HL-60/S4 treated with phorbol 12-myristate 13-acetate at 8.2 ng/mL for 4 days and 3 days (cell line): ENCODE measurements around the gene CERS5.

ENCODE experiments used
- in situ Hi-C: fragments of 300-500 bp; cut with MboI; formaldehyde crosslinking; loops from 2 replicates; pipeline ENCODE4 v1.15.0; 2022; ENCODE audit warnings: low sequenced_read_pairs

The CERS5 gene

DNA sequence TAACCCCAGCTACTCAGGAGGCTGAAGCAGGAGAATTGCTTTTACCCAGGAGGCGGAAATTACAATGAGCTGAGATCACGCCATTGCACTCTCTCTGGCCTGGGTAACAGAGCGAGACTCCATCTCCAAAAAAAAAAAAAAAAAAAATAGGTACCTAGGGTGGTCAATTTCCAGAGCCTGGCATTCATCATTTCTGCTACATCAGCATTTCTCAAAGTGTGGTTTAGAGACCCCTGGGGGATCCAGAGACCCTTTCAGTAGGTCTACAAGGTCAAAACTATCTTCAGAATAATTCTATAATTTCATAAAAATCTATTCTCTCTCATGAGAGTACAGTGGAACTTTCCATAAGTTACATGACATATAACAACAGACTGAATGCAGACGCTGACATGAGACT lies 19.9 kb downstream of the CERS5 start:
- in situ Hi-C loops, result no loop called here

GRCh38 chr12:50145439-50145838 lies 21.7 kb downstream of the CERS5 start:
- in situ Hi-C loops, result no loop called here

- in situ Hi-C loops, result no loop called here
Measured at GRCh38 chr12:50142993-50143392, 24.2 kb downstream of the CERS5 start.

DNA sequence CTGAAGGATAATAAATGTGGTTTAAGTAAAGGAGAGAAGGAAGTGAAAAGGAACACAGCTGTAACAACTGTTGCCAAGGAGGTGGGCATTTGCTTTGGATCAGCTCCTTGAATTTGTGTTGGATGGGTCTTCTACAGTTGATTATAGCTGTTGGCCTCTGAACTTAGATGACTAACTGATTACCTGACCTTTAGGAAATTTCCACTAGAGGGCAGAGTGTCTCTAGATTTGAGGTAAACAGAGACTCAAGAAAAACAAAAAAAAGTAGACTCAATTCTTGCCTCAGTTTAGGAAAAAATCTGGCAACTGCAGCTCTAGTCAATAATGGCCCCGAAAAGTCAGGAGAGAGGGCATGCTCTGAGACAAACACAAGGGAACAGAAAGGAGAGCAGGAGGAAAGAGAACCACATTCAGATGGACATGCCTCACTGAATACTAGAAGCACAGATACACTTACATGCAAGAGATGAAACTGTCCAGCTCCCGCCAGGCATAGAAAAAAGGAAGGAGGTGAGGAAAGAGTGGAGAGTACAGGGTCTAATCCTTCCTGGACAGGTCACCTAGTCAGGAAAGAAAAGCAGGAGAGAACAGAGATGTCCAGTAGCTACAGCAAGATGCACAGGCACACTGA lies 34.5 kb downstream of the CERS5 start:
- in situ Hi-C loops, result no loop called here

DNA sequence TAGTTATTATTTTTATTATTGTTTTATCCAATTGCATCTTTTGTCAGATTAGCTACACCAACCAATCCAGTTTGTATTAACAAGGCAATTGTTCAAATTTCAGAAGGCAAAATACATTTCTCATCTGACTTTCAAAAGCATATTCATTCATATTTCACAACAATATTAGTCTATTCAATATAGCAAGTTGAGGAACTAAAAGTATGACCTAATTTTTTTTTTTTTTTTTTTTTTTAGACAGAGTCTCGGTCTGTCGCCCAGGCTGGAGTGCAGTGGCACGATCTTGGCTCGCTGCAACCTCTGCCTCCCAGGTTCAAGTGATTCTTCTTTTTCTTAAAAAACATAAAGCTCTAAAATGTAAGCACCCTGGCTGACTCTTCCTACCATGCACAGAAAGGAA lies 37.9 kb downstream of the CERS5 start:
- in situ Hi-C loops, result no loop called here

DNA sequence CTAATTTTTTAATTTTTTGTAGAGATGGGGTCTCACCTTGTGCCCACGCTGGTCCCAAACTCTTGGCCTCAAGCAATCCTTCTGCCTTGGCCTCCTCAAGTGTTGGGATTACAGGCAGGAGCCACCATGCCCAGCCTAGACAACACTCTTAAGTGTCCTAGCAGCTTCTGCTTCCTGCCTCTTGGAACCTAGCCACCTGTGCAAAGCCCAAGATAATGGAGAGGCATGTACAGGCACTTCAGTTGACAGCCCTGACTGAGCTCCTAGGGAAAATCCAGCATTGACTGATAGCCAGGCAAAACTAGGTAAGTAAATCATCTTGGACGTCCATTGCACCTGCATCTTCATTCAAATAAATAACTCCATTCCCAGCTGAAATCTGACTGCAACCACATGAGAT lies 39.6 kb downstream of the CERS5 start:
- in situ Hi-C loops, result no loop called here

DNA sequence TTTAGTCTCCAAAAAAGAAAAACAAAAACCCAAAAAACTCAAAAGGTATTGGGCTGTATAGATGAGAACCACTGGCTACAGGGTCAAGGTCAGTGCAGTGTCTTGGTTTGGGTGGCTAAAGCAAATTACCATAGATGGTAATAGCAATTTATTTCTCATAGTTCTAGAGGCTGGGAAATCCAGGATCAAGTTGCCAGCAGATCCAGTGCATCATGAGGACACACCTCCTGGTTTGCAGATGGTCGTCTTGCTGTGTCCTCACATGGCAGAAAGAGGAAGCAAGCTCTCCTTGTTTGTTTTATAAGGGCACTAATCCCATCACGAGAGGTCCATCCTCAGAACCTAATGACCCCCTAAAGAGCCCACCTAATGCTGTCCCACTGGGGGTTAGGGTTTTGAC lies 44.0 kb downstream of the CERS5 start:
- in situ Hi-C loops, result no loop called here

GRCh38 chr12:50121641-50122040 lies 45.5 kb downstream of the CERS5 start:
- in situ Hi-C loops, result no loop called here

DNA sequence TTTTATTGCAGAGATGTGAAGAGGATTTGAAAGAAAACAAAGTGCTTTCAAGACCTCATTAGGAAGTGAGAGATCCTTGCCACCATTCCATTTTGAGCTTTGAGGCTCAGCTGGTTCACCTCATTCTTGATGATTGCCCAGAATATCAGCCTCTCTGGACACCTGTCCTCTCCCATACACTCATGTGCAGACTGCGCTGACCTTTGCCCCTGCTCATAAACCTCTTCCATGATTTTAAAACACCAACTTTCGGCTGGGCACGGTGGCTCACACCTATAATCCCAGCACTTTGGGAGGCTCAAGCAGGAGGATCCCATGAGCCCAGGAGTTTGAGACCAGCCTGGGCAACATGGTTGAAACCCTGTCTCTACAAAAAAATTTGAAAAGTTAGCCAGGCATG lies 46.2 kb downstream of the CERS5 start:
- in situ Hi-C loops, result no loop called here

DNA sequence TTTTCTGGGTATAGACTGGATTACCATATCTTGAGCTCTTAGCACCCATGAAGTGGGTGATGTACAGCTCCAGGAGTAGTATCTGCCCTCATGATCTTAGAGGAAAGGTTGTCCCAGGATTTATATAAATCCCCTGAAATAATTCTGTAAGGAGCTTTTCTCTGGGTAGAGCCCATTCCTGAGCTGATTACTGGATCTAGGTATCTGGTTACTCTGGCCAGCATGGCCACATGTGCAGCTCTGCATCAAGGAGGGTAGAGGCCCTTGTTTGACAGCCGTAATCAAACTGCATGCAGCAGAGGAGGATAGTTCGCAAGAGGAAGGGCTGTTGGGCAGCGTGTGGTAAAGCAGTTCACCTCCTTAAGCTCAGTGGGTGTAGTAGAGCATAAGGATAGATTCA lies 46.6 kb downstream of the CERS5 start:
- in situ Hi-C loops, result no loop called here

DNA sequence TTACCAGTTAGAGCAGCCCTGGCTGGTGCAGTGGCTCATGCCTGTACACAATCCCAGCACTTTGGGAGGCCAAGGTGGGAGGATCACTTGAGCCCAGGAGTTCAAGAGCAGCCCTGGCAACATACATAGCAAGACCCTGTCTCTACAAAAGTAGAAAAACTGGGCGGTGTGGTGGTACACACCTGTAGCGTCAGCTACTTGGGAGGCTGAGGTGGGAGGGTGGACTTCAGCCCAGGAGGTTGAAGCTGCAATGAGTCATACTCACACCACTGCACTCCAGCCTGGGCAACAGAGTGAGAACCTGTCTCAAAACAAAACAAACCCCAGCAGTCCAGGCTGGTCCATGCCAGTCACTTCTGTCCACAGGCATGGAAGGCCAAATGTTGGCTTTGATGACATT lies 47.8 kb downstream of the CERS5 start:
- in situ Hi-C loops, result no loop called here

GRCh38 chr12:50117057-50117622 lies 50.0 kb downstream of the CERS5 start:
- in situ Hi-C loops, result no loop called here

DNA sequence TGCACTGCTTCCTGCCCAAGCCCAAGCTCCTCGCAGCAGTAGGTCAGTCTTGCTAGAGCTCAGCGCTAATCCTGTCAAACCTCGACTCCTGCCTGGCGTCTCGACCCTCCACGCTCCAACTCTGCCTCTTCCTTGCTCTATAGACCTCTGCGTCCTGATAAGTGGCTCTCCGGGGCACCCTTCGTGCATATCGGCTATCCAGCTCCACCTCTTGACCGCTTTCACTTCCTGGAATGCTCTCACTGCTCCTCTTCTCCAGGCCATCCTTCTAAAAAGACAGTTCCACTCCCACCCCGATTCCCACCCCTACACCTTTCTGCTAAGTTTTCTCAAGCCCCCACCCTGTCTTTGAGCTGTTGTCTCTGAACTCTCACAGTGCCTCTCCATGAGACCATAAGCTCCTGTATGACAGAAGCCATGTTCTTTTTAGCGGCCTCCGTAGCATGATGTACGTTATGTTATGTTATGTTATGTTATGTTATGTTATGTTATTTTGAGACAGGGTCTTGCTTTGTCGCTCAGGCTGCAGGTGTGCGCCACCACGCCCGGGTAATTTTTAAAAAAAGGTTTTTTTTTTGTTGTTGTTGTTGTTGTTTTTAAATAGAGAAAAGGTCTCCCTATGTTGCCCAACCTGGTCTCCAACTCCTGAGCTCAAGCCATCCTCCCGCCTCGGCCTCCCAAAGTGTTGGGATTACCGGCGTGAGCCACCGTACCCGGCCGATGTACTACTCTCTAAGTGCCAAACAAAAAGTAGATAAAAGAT lies 54.5 kb downstream of the CERS5 start:
- in situ Hi-C loops, result no loop called here

GRCh38 chr12:50111693-50112455 lies 55.3 kb downstream of the CERS5 start, which contains the start of gene COX14:
TSS of gene COX14 (plus strand) at chr12:50112236. CDS start at chr12:50120044, 7,808 bp downstream.
- in situ Hi-C loops, result no loop called here

- in situ Hi-C loops, result no loop called here
Measured at GRCh38 chr12:50111395-50111692, 55.8 kb downstream of the CERS5 start.

DNA sequence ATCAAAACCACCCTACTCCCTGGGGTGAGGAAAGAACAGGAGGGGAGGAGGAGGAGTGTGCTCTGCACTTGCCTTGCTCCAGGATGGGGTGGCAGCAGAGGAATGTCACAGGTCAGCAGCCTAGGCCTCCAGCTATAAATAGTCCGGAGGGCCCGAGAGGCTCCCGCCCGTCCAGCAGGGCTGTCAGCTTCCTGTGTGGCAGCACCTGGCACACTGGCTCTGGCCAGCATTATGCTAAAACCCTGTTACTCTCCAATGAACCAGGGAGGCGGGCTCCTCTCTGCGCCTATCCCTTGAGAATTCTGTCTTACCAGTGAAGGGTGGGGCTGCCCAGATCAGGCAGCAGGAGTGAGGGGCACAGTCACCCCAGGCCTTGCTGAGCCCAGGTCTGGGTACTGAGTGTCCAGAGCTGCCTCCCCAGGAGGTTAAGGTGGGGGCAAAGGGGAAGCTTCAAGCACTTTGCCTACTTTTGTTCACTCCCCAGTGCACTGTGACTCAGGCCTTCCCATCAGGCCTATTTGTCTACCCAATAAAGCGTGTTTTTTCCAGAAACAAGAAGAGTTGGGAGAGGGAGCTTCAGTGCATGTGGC lies 56.3 kb downstream of the CERS5 start:
- in situ Hi-C loops, result no loop called here

- in situ Hi-C loops, result no loop called here
Measured at GRCh38 chr12:50110127-50110761, 56.9 kb downstream of the CERS5 start.

- in situ Hi-C loops, result no loop called here
Measured at GRCh38 chr12:50109319-50109718, 57.9 kb downstream of the CERS5 start.

- in situ Hi-C loops, result no loop called here
Measured at GRCh38 chr12:50107416-50108268, 59.5 kb downstream of the CERS5 start.

GRCh38 chr12:50106907-50107306 lies 60.3 kb downstream of the CERS5 start:
- in situ Hi-C loops, result no loop called here
